Esophagus (tissue), 2 donors: ENCODE results near the gene BPHL. TPM values are rescaled to one million over a fixed set of nuclear protein-coding genes. Genes with fewer than 3 reads are reported as not detected.
A peak's percentile ranks its signal among the peaks of the same experiment; 100 is the strongest.
"Not testable (repeated sequence)": the region's sequence is repeated elsewhere in the genome, so short reads cannot be mapped to it uniquely, and the experiment has no call there.

Source experiments
- H3K27ac ChIP-seq, 2 donors: one replicate each; pipeline ENCODE4 v1.5.1; 2013; ENCODE audit warnings: low read depth in 2 of 2, mild to moderate bottlenecking in 2 of 2, inconsistent platforms in 1 of 2, low read length in 1 of 2, moderate library complexity in 1 of 2
- H3K27me3 ChIP-seq, 2 donors: one replicate each; pipeline ENCODE4 v1.6.1; 2013; ENCODE audit warnings: low read length in 2 of 2, control low read depth in 1 of 2, mild to moderate bottlenecking in 1 of 2; ENCODE audit not compliant: insufficient read depth in 2 of 2, control insufficient read depth in 1 of 2
- H3K36me3 ChIP-seq, 2 donors: one replicate each; pipeline ENCODE4 v1.6.1; 2013; ENCODE audit warnings: low read length in 1 of 2; ENCODE audit not compliant: control insufficient read depth in 2 of 2, insufficient read depth in 2 of 2
- H3K4me1 ChIP-seq, 2 donors: one replicate each; pipeline ENCODE4 v1.6.1; 2013; ENCODE audit warnings: low read length in 1 of 2; ENCODE audit not compliant: control insufficient read depth in 2 of 2, insufficient read depth in 2 of 2
- H3K4me3 ChIP-seq, 2 donors: one replicate each; pipeline ENCODE4 v1.5.1; 2013; ENCODE audit warnings: low read length in 2 of 2, mild to moderate bottlenecking in 2 of 2, low read depth in 1 of 2, moderate library complexity in 1 of 2
- H3K9me3 ChIP-seq, 2 donors: one replicate each; pipeline ENCODE4 v1.6.1; 2013; ENCODE audit warnings: mild to moderate bottlenecking in 2 of 2, low read depth in 1 of 2, low read length in 1 of 2, moderate library complexity in 1 of 2; ENCODE audit not compliant: control insufficient read depth in 2 of 2, insufficient read depth in 1 of 2
- WGBS, 2 donors: extraction: QIAGEN DNeasy Blood & Tissue Kit; methylation state at CpG; one replicate each; pipeline ENCODE4 v1.1.7; 2013; 5-methylcytosine and 5-hydroxymethylcytosine counted together
- polyA plus RNA-seq, 2 donors: library from polyadenylated mRNA; stranded (reverse); fragments of 200-250 nt; gene quantifications; one replicate each; pipeline ENCODE4 v1.2.3, GENCODE V29; 2013
- donor health status: healthy with polysubstance abuse.
- donor health status: Bipolar disorder and iron deficiency.

Gene BPHL
- polyA plus RNA-seq = 10 to 100 TPM; 12.5 to 13.2 TPM

DNA sequence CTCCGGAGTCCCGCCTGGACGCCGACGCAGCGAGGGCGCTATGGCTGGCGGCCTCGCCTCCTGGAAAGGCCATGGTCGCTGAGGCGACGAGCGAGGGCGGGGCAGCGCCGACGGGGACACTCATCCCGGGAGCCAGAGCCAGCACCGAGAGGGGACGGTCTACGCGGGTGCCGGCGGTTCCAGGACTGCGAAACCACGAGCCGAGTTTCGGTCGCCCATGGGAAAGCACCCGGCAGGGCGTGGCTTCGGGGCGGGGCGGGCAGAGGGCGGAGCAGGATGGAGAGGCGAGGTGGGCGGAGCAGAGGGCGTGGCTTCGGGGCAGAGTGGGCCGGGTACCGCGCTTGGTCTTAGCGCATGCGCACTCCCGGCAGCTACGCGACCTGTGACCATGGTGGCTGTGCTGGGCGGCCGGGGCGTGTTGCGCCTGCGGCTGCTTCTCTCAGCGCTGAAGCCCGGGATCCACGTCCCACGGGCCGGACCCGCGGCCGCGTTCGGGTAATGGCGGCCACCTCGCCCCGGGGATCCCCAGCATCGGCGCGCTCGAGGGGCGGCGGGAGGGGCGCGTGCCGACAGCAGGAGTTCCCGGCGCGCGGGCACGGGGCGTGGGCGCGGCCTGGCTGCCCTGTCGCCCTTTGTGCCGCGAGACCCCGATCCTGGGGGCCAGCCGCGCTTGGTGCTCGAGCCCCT, at the start of gene BPHL:
BPHL (plus strand) TSS at position 359 of the 687 bp plus-strand sequence; CDS start at position 389, 30 bp downstream.
- Histone ChIP-seq H3K36me3 (peaks cover 9 to 11% of the 10 kb centered on the region in 2 donors), H3K27ac (peak within 1 kb of the TSS; percentile 98 to 99), H3K4me3 (peak within 1 kb of the TSS; percentile 71 to 84), H3K9me3 (no peaks in the 10 kb centered on the region), H3K4me1 (no peaks in the 10 kb centered on the region), H3K27me3 (no peaks in the 10 kb centered on the region)
- WGBS, 2 donors = 0 to 1% methylated on average over 82 to 89 of the region's 89 CpGs

DNA sequence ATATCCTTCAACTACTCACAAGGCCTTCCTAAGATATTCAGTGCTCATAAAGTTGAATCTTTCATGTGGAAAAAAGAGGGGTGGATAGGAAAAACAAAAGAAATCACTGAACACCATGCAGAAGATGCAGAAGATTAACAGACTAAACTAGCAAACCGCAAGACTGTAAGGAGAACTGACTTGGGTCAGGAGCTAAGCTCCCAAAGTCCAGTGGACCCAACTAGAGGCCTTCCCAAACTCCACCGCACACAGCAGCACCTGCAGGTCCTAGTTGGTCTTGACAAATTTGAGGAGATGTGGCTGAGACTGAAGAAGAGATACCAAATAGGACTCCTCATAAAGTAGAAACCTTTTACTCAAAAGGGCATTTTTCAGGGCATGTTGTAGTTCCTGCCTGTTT, 46.9 kb upstream of the BPHL start:
- 87% methylated on average over 2 of the region's 2 CpGs for WGBS, 2 donors
- no peak overlapping the region for H3K27ac ChIP-seq
- H3K9me3 ChIP-seq = no peaks in the 10 kb centered on the region
- H3K36me3 ChIP-seq = peaks cover 0 to 4% of the 10 kb centered on the region in 2 donors
- no peaks in the 10 kb centered on the region for H3K4me1 ChIP-seq
- no peak overlapping the region for H3K4me3 ChIP-seq
- H3K27me3 ChIP-seq = no peaks in the 10 kb centered on the region

DNA sequence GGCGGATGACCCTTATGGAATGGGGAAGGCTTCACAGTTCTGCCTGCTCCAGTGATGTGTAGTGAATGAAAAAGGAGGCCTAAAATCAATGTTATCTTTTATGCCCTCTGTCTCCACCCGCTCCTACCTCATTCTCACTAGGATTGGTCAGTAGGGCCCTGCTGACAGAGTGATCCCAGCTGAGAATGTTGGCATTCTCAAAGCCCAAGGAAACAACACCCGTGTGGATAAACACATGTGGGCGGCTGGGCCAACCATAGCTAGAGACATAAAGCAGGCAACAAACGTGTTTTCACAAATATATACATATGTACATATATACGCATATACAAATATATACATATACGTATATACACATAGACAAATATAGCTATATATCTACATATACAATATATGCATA, 45.7 kb upstream of the BPHL start:
- H3K27ac ChIP-seq = no peak overlapping the region
- no peaks in the 10 kb centered on the region for H3K9me3 ChIP-seq
- no peaks in the 10 kb centered on the region for H3K4me1 ChIP-seq
- no peaks in the 10 kb centered on the region for H3K27me3 ChIP-seq
- WGBS, 2 donors = 81 to 82% methylated on average over 7 of the region's 7 CpGs
- H3K36me3 ChIP-seq = peaks cover 0 to 9% of the 10 kb centered on the region in 2 donors
- no peak overlapping the region for H3K4me3 ChIP-seq

DNA sequence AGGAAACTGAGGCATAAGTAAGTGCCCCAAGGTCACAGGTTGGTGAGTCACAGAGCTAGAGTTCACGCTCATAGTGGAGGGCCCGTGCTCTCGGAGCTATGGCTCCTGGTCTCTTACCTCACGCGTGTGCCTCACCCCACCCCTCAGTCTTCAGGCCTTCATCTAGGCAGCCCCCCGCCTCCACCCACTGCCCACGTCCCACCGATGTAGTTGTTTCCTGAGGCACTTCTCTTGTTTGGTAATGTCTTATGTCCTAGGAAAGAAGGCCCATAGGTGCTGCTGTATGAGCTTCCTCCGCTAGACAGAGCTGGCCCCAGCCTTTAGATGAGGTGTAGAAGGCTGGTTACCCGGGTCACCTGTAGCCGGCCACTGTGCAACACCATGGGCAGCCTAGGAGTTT, 45.1 kb upstream of the BPHL start:
- WGBS, 2 donors = 87 to 91% methylated on average over 11 of the region's 11 CpGs
- H3K4me1 ChIP-seq = no peaks in the 10 kb centered on the region
- H3K4me3 ChIP-seq = no peak overlapping the region
- H3K27ac ChIP-seq = no peak overlapping the region
- H3K27me3 ChIP-seq = no peaks in the 10 kb centered on the region
- H3K9me3 ChIP-seq = no peaks in the 10 kb centered on the region
- peaks cover 0 to 14% of the 10 kb centered on the region in 2 donors for H3K36me3 ChIP-seq

DNA sequence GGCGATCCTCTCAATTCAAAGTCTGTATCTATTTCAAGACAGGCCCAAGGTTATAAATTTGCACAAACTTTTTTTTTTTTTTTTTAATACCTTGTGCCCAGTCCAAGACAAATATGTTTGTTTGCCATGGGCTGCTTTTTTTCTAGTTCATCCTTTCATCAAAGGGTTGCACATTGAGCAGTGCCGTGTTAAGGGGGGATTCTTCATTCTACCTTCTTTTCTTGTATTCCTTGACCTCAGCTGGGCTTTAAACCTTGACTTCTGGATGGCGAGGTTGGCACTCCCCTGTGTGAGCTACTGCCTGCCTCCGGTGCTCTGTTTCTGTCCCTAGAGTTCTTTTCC, 42.8 kb upstream of the BPHL start:
- Histone ChIP-seq H3K27me3 (no peaks in the 10 kb centered on the region), H3K27ac (peak overlapping the region in 1 of 2 donors; percentile 15), H3K9me3 (no peaks in the 10 kb centered on the region), H3K36me3 (peaks cover 0 to 22% of the 10 kb centered on the region in 2 donors), H3K4me1 (no peaks in the 10 kb centered on the region), H3K4me3 (no peak overlapping the region)
- 46 to 54% methylated on average over 4 of the region's 4 CpGs for WGBS, 2 donors

DNA sequence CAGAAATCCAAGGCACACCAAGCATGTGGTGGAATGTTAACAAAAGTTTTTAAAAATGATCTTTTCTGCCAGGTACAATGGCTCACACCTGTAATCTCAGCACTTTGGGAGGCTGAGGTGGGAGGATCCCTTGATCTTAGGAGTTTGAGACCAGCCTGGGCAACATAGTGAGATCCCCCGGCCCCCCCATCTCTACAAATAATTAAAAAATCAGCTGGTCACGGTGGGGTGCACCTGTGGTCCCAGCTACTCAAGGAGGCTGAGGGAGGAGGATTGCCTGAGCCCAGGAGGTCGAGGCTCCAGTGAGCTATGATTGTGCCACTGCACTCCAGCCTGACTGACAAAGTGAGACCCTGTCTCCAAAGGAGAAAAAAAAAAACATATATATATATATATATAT, 42.2 kb upstream of the BPHL start:
- H3K36me3 ChIP-seq = peaks cover 0 to 25% of the 10 kb centered on the region in 2 donors
- no peaks in the 10 kb centered on the region for H3K4me1 ChIP-seq
- H3K9me3 ChIP-seq = no peaks in the 10 kb centered on the region
- H3K27ac ChIP-seq = no peak overlapping the region
- H3K4me3 ChIP-seq = no peak overlapping the region
- no peaks in the 10 kb centered on the region for H3K27me3 ChIP-seq
- 90 to 95% methylated on average over 3 of the region's 3 CpGs for WGBS, 2 donors

DNA sequence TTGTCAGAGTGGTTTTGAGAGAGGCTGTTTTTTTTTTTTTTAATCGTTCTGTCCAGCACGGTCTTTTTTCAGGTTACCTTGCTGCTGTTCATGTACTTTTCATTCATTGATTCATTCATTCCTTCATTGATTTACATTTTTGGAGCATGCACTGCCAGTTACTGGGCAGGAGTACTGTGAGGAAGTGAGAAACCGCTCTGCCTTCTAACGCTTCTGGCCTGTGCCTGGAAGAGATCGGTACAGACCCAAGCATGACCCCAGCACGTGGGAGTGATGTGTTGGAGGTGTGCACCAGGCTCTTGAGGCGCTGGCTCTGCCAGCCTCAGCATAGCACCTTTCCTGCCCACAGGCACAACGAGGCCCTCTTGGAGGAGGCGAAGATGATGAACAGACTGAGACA, 41.1 kb upstream of the BPHL start:
- H3K27ac ChIP-seq = no peak overlapping the region
- H3K4me3 ChIP-seq = no peak overlapping the region
- WGBS, 2 donors = 90 to 92% methylated on average over 9 of the region's 9 CpGs
- no peaks in the 10 kb centered on the region for H3K27me3 ChIP-seq
- H3K4me1 ChIP-seq = no peaks in the 10 kb centered on the region
- H3K36me3 ChIP-seq = peaks cover 0 to 32% of the 10 kb centered on the region in 2 donors
- no peaks in the 10 kb centered on the region for H3K9me3 ChIP-seq

DNA sequence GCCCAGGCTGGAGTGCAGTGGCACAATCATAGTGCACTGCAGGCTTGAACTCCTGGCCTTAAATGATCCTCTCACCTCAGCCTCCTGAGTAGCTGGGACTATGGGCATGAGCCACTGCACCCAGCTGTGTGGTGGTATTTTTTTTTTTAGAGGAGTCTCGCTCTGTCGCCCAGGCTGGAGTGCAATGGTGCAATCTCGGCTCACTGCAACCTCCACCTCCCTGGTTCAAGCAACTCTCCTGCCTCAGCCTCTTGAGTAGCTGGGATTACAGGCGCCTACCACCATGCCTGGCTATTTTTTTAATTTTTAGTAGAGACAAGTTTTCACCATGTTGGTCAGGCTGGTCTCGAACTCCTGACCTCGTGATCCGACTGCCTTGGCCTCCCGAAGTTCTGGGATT, 39.6 kb upstream of the BPHL start:
- H3K9me3 ChIP-seq, H3K27ac ChIP-seq, H3K4me1 ChIP-seq, H3K4me3 ChIP-seq, H3K27me3 ChIP-seq: not testable (repeated sequence)
- H3K36me3 ChIP-seq = peaks cover 9 to 40% of the 10 kb centered on the region in 2 donors
- 92 to 94% methylated on average over 8 of the region's 8 CpGs for WGBS, 2 donors

DNA sequence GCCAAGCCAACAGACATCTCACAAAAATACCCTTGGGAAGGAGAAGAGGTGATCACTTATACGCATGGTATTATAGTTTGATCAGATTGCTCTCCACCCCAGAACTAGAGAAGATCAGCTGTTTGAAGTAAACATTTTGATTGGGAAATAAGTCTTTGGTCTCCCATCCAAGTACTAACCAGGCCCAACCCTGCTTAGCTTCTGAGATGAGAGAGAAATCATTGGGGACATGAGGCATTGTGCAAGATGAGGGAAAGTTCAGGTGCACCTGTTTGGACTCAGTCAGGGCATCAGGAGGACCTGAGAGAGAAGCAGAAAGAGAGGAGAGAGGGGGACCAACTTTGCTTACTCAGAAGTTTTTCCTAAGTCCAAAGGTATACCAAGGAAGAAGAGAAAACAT, 38.8 kb upstream of the BPHL start:
- Histone ChIP-seq H3K36me3 (peaks cover 13 to 44% of the 10 kb centered on the region in 2 donors), H3K9me3 (no peaks in the 10 kb centered on the region)
- 91 to 97% methylated on average over 1 of the region's 1 CpG for WGBS, 2 donors

DNA sequence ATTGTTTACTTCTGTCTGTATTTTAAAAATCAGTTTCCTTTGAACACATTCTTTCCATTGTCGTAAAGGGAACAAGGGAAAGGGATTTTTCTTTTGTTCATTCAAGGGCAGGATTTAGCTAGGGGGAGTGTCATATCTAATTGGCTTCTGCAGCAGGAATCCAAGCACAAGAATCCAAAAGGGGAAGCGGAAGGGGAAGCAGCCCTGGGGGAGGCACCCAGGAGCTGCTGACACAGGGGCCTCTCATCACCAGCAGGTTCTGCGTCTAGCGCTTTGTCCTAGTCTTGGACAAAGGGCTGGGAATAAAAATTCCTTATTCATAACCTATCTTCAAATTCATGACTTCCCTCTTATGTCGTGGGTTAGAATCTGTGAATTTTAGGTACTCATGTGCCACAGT, 36.6 kb upstream of the BPHL start:
- 95 to 96% methylated on average over 5 of the region's 5 CpGs for WGBS, 2 donors
- Histone ChIP-seq H3K36me3 (peaks cover 13 to 48% of the 10 kb centered on the region in 2 donors), H3K4me1 (no peaks in the 10 kb centered on the region)

More for the DNA sequence above, 38.8 kb upstream of the BPHL start:
- Histone ChIP-seq H3K27me3 (no peaks in the 10 kb centered on the region), H3K4me1 (no peaks in the 10 kb centered on the region), H3K27ac (no peak overlapping the region), H3K4me3 (no peak overlapping the region)

More for the DNA sequence above, 36.6 kb upstream of the BPHL start:
- Histone ChIP-seq H3K27ac (no peak overlapping the region), H3K4me3 (no peak overlapping the region), H3K27me3 (no peaks in the 10 kb centered on the region), H3K9me3 (no peaks in the 10 kb centered on the region)
